HG02970 (cell line): ENCODE results near the gene RAD51AP1.

ENCODE experiments used
- ATAC-seq: cut with Tn5 transposase; IDR thresholded peaks from one replicate; pipeline ENCODE4 v1.9.1; 2021; ENCODE audit warnings: mild to moderate bottlenecking, moderate library complexity, moderate number of reproducible peaks; ENCODE audit not compliant: unreplicated experiment, low FRiP score

Gene RAD51AP1

GRCh38 chr12:4587108-4587507, 48.4 kb downstream of the RAD51AP1 start:
- no peak for ATAC-seq

DNA sequence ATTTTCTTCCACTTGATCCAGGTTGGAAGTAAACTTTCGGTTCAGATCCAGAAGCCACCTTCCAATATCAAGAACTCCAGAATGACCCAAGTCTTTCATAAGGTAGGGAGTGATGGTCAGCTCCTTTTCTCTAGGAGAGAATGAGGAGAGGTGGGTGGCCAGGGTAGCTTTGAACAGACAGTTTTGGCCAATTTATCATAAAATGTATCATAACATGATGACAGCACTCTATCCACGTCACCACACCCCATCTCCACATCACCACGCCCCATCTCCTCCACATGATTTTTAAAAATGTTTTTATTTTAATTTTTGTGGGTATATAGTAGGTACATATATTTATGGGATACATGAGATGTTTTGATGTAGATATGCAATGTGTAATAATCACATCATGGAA, 50.2 kb downstream of the RAD51AP1 start:
- no peak for ATAC-seq

GRCh38 chr12:4589941-4590340, 51.3 kb downstream of the RAD51AP1 start:
- no peak for ATAC-seq

- ATAC-seq: no peak
These were observed 52.5 kb downstream of the RAD51AP1 start for GRCh38 chr12:4591180-4591687.

DNA sequence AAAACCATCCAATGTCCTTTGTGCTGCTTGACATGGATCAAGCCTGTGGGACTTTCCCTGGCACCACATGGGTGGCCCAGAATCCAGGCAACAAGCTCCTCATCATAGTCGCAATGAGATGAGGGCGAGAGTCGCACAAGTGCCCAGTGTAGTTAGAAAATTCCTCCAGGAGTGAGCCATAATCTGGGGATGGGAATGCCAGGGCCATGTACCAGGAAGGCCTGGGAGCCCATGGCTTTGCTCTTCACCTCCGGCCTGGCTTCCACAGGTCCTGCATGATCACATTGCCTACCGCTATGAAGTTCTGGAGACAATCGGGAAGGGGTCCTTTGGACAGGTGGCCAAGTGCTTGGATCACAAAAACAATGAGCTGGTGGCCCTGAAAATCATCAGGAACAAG, 57.2 kb downstream of the RAD51AP1 start:
- no peak for ATAC-seq

- no peak for ATAC-seq
These were observed 64.7 kb downstream of the RAD51AP1 start for GRCh38 chr12:4603421-4603820.

DNA sequence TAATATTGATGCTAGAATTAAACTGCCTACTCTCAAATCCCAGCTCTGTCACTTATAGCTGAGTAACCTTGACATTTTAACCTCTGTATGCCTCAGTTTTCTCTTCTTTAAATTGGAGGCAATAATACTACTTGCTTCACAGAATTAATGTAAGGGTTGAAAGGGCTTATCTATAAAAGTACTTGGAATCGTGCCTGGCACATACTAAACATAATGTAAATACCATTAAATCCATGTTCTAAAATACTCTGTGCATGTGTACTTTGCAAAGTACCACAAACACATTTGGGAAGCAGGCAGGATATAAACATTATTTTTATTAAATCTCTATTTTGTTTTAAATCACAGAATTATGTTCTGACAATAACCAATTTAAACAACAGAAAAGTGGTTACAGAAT, 65.3 kb downstream of the RAD51AP1 start:
- no peak for ATAC-seq

GRCh38 chr12:4604684-4605193, 66.0 kb downstream of the RAD51AP1 start:
- ATAC-seq: peak; percentile 84

GRCh38 chr12:4607056-4607455, 68.4 kb downstream of the RAD51AP1 start:
- no peak for ATAC-seq

GRCh38 chr12:4609071-4609470, 70.4 kb downstream of the RAD51AP1 start:
- ATAC-seq: no peak
